Measurements from ENCODE around the gene ARHGEF28. TPM values are rescaled to one million over a fixed set of nuclear protein-coding genes. Genes with fewer than 3 reads are reported as not detected.
A peak's percentile ranks its signal among the peaks of the same experiment; 100 is the strongest.

The ARHGEF28 gene
- total RNA-seq, 1 donor from 2014 or later: 37.4 TPM

- DNase-seq (ENCODE audit: low read depth) (peak; percentile 54), FAIRE-seq (peak; percentile 86)
Observed at GRCh38 chr5:73967347-73967746, 341.4 kb downstream of the ARHGEF28 start.

DNA sequence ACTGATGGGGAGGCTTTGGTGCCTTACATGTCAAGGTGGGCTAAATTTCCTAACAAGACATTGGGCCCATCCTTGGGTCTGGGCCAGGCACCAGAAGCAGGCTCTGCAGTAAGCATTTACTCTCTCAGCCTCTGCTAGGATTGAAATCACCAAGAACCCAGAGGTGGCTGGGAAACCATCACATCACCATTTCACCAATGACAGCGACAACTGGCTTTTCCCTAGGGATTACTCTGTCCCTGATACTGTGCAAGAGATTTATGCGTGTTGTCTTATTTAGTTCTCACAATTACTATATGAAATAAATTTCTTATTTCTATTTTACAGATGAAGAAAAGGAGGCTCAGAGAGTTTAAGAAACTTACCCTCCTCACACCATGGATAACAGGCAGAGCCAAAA, 342.2 kb downstream of the ARHGEF28 start:
- TF ChIP-seq, protein P1, sequence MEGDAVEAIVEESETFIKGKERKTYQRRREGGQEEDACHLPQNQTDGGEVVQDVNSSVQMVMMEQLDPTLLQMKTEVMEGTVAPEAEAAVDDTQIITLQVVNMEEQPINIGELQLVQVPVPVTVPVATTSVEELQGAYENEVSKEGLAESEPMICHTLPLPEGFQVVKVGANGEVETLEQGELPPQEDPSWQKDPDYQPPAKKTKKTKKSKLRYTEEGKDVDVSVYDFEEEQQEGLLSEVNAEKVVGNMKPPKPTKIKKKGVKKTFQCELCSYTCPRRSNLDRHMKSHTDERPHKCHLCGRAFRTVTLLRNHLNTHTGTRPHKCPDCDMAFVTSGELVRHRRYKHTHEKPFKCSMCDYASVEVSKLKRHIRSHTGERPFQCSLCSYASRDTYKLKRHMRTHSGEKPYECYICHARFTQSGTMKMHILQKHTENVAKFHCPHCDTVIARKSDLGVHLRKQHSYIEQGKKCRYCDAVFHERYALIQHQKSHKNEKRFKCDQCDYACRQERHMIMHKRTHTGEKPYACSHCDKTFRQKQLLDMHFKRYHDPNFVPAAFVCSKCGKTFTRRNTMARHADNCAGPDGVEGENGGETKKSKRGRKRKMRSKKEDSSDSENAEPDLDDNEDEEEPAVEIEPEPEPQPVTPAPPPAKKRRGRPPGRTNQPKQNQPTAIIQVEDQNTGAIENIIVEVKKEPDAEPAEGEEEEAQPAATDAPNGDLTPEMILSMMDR (IDR thresholded peaks at IDR 0.05; ENCODE audit: insufficient read depth, low read length, severe bottlenecking): no peak
- Histone ChIP-seq H3K4me3 (ENCODE audit: low read depth, low read length) (no peak overlapping the region), H3K36me3 (ENCODE audit: control insufficient read depth, insufficient read depth, low read length) (no peaks in the 10 kb centered on the region), H3K27me3 (ENCODE audit: control insufficient read depth, insufficient read depth, low read length) (peaks cover 1% of the 10 kb centered on the region)
- FAIRE-seq: no peak
- DNase-seq (ENCODE audit: low read depth): no peak

More at GRCh38 chr5:73967347-73967746, 341.4 kb downstream of the ARHGEF28 start:
- peaks cover 1% of the 10 kb centered on the region for H3K27me3 ChIP-seq (ENCODE audit: control insufficient read depth, insufficient read depth, low read length)
- TF ChIP-seq, protein P1 (IDR thresholded peaks at IDR 0.05; ENCODE audit: insufficient read depth, low read length, severe bottlenecking): no peak
- no peak overlapping the region for H3K4me3 ChIP-seq (ENCODE audit: low read depth, low read length)
- H3K36me3 ChIP-seq (ENCODE audit: control insufficient read depth, insufficient read depth, low read length): no peaks in the 10 kb centered on the region

DNA sequence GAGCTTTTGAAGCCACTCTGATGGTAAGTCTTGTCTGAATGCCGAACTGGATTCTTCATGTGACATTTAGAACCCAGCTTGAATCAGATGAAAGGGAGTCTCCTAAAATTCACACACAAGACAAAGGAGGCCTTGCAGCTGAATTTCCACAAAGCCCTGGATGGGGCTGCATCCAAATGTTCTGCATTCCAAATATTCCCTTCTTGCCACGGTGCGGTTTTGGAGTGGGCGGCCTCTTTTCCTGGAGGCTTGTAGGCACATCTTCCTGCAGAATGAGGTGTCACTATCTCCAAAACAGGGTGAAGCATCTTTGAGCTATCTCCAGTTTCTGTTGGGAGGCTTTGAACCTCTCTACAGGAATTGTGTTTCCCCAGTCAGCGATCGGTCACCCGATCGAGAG, 342.7 kb downstream of the ARHGEF28 start:
- peaks cover 1% of the 10 kb centered on the region for H3K27me3 ChIP-seq (ENCODE audit: control insufficient read depth, insufficient read depth, low read length)
- H3K4me3 ChIP-seq (ENCODE audit: low read depth, low read length): no peak overlapping the region
- DNase-seq (ENCODE audit: low read depth) (no peak), FAIRE-seq (peak; percentile 66)
- TF ChIP-seq, protein P1 (IDR thresholded peaks at IDR 0.05; ENCODE audit: insufficient read depth, low read length, severe bottlenecking): no peak
- no peaks in the 10 kb centered on the region for H3K36me3 ChIP-seq (ENCODE audit: control insufficient read depth, insufficient read depth, low read length)

DNA sequence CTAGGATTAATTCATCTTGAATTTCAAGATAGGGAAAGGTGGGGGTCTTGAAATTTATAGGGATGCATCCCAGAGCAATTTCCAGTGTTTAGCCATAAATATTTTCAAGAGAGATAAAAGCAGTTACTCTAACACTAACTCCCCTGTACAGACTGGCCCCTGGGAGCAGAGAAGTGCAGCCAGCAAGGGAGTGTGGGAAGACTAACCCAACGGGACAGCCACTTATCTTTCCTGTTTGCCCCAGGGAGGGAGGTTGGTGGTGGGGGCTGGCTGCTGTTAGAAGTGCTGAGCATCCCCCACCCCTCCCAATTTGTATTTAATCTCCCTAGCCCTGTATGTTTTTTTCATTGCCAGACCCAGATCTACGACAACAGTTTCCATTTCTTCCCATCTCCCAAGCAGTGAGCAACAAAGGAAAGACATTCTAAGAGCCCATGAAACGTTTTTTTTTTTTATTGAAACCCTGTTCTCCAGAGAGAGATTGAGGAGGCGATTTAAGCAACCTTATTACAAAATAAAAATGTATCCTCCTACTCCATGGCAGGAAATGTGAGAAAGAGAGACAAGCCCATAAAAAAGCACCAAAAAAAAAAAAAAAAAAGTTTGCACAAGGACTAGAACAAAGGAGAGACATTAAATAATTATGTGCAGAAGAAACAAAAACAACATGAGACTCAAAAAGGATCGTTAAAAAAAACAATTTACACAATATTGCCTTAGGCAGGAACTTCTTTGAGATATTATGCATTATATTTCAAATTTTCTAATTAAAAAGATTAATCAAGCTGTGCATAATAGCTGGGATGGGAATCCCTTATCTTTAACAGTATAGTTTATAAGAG, 343.4 kb downstream of the ARHGEF28 start:
- no peak overlapping the region for H3K4me3 ChIP-seq (ENCODE audit: low read depth, low read length)
- no peak for DNase-seq (ENCODE audit: low read depth)
- TF ChIP-seq, protein P1 (IDR thresholded peaks at IDR 0.05; ENCODE audit: insufficient read depth, low read length, severe bottlenecking): no peak
- H3K36me3 ChIP-seq (ENCODE audit: control insufficient read depth, insufficient read depth, low read length): no peaks in the 10 kb centered on the region
- no peak for FAIRE-seq
- H3K27me3 ChIP-seq (ENCODE audit: control insufficient read depth, insufficient read depth, low read length): peaks cover 1% of the 10 kb centered on the region

DNA sequence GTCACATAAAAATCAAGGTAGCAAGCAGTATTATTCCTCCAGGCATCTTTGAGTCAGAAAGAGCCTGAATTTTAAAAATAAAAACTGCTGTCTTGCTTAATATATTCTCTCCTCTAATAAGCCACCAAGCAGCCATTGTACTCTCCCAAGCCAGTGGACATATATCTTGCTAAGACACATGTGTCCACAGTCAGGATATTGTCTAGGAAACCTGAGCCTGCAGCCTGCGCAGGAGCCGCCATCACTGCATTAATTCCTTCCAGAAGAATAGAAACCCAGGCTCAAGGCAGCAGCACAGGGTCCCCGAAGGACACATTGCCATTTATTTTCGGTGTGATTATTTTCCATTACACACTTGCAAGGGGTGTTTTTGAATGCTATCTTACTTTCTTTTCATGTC, 345.3 kb downstream of the ARHGEF28 start:
- Histone ChIP-seq H3K27me3 (ENCODE audit: control insufficient read depth, insufficient read depth, low read length) (peaks cover 1% of the 10 kb centered on the region), H3K4me3 (ENCODE audit: low read depth, low read length) (no peak overlapping the region), H3K36me3 (ENCODE audit: control insufficient read depth, insufficient read depth, low read length) (no peaks in the 10 kb centered on the region)
- DNase-seq (ENCODE audit: low read depth) (no peak), FAIRE-seq (no peak)
- TF ChIP-seq, protein P1 (IDR thresholded peaks at IDR 0.05; ENCODE audit: insufficient read depth, low read length, severe bottlenecking): no peak

All from bronchial epithelial cell (primary cell).